IMR-90 (cell line): ENCODE measurements around the gene CELA1. TPM values are rescaled to one million over a fixed set of nuclear protein-coding genes. Genes with fewer than 3 reads are reported as not detected.

Experiments used
- ATAC-seq: fragments of 200-7000 bp; cut with Tn5 transposase; 2 replicates; pipeline ENCODE4 v1.9.1; 2020; ENCODE audit warnings: low read depth, mild to moderate bottlenecking, moderate library complexity
- BruUV-seq: library from RNA; stranded (reverse); fragments of 400-500 nt; replicated peaks from 2 replicates; lab custom pipeline; 2021; lab: Mats Ljungman, UMichigan
- CTCF ChIA-PET: fragments of 300-600 bp; formaldehyde crosslinking; extraction: SDS; loops from one replicate; lab custom pipeline; 2021; ENCODE audit warnings: antibody characterized with exemption; lab: Yijun Ruan, JAX
- POLR2A ChIA-PET: fragments of 300-600 bp; sonication (Branson Sonifier 250); formaldehyde crosslinking; loops from one replicate; lab custom pipeline; 2022; ENCODE audit warnings: antibody characterized with exemption; ENCODE audit not compliant: unreplicated experiment; lab: Charles Lee
- DNase-seq: peaks from one replicate; pipeline ENCODE4 v3.0.0; 2013
- H2AFZ ChIP-seq: replicated peaks from 2 replicates; pipeline ENCODE3; 2013; ENCODE audit warnings: low read length, mild to moderate bottlenecking; ENCODE audit not compliant: poor library complexity
- H2AK5ac ChIP-seq: 2 replicates; pipeline ENCODE4 v1.6.1; 2013; ENCODE audit warnings: low read depth, low read length, inconsistent platforms
- H2AK9ac ChIP-seq: replicated peaks from 2 replicates; pipeline ENCODE3; 2013; ENCODE audit warnings: mild to moderate bottlenecking, low read depth, low read length, moderate library complexity; ENCODE audit not compliant: poor library complexity
- H2BK120ac ChIP-seq: 2 replicates; pipeline ENCODE4 v1.6.1; 2013; ENCODE audit warnings: low read depth, low read length, inconsistent platforms
- H2BK15ac ChIP-seq: 3 replicates; pipeline ENCODE4 v1.6.1; 2013; ENCODE audit warnings: low read depth, low read length, inconsistent platforms
- H2BK20ac ChIP-seq: 2 replicates; pipeline ENCODE4 v1.6.1; 2013; ENCODE audit warnings: low read depth, mild to moderate bottlenecking, inconsistent platforms, low read length, moderate library complexity
- H2BK5ac ChIP-seq: 2 replicates; pipeline ENCODE4 v1.6.1; 2013; ENCODE audit warnings: mild to moderate bottlenecking, low read depth, low read length, inconsistent platforms; ENCODE audit not compliant: poor library complexity, severe bottlenecking
- H3K14ac ChIP-seq: replicated peaks from 2 replicates; pipeline ENCODE4 v1.6.1; 2013; ENCODE audit warnings: low read depth, low read length, inconsistent platforms
- H3K18ac ChIP-seq: 2 replicates; pipeline ENCODE4 v1.6.1; 2013; ENCODE audit warnings: low read depth, low read length, control low read depth
- H3K23ac ChIP-seq: 2 replicates; pipeline ENCODE4 v1.6.1; 2013; ENCODE audit warnings: low read depth, low read length, inconsistent platforms
- H3K27ac ChIP-seq: 2 replicates; pipeline ENCODE4 v1.5.1; 2013; ENCODE audit warnings: mild to moderate bottlenecking, control low read depth, low read length; ENCODE audit not compliant: insufficient read depth
- H3K27me3 ChIP-seq: 2 replicates; pipeline ENCODE4 v1.6.1; 2013; ENCODE audit warnings: low read length; ENCODE audit not compliant: control insufficient read depth, insufficient read depth
- H3K36me3 ChIP-seq: 2 replicates; pipeline ENCODE4 v1.6.1; 2013; ENCODE audit warnings: low read length, mixed read lengths; ENCODE audit not compliant: control insufficient read depth, insufficient read depth
- H3K4ac ChIP-seq: 2 replicates; pipeline ENCODE4 v1.6.1; 2013; ENCODE audit warnings: low read depth, low read length, inconsistent platforms
- H3K4me1 ChIP-seq: 2 replicates; pipeline ENCODE4 v1.6.1; 2013; ENCODE audit warnings: low read length, mixed read lengths; ENCODE audit not compliant: control insufficient read depth, insufficient read depth
- H3K4me2 ChIP-seq: 2 replicates; pipeline ENCODE4 v1.6.1; 2013; ENCODE audit warnings: low read depth, mild to moderate bottlenecking, control low read depth, low read length, moderate library complexity
- H3K4me3 ChIP-seq: 2 replicates; pipeline ENCODE4 v1.5.1; 2013; ENCODE audit warnings: low read depth, mild to moderate bottlenecking, control low read depth, low read length, moderate library complexity; ENCODE audit not compliant: insufficient read depth
- H3K56ac ChIP-seq: 2 replicates; pipeline ENCODE4 v1.6.1; 2013; ENCODE audit warnings: low read length, inconsistent platforms; ENCODE audit not compliant: insufficient read depth; ENCODE audit errors: extremely low read depth
- H3K79me1 ChIP-seq, 2 experiments: 2 replicates each; pipeline ENCODE4 v1.6.1; 2013; ENCODE audit warnings: low read length in 2 of 2, inconsistent platforms in 1 of 2, low read depth in 1 of 2
- H3K9ac ChIP-seq: 2 replicates; pipeline ENCODE4 v1.6.1; 2013; ENCODE audit warnings: low read depth, low read length, control low read depth
- H3K9me1 ChIP-seq: 2 replicates; pipeline ENCODE4 v1.6.1; 2013; ENCODE audit warnings: low read length, inconsistent platforms; ENCODE audit not compliant: insufficient read depth
- H3K9me3 ChIP-seq: 2 replicates; pipeline ENCODE4 v1.6.1; 2013; ENCODE audit warnings: low read length; ENCODE audit not compliant: control insufficient read depth, insufficient read depth
- H4K20me1 ChIP-seq: 2 replicates; pipeline ENCODE4 v1.6.1; 2013; ENCODE audit warnings: low read length, inconsistent platforms; ENCODE audit not compliant: insufficient read depth
- H4K5ac ChIP-seq: 2 replicates; pipeline ENCODE4 v1.6.1; 2013; ENCODE audit warnings: mild to moderate bottlenecking, low read depth, low read length, control low read depth
- H4K8ac ChIP-seq, 2 experiments: 2 replicates each; pipeline ENCODE4 v1.6.1; 2013; ENCODE audit warnings: low read depth in 2 of 2, low read length in 2 of 2, control low read depth in 1 of 2, inconsistent platforms in 1 of 2
- H4K91ac ChIP-seq: 2 replicates; pipeline ENCODE4 v1.6.1; 2013; ENCODE audit warnings: low read depth, low read length, inconsistent platforms; ENCODE audit not compliant: insufficient read depth
- WGBS, 2 experiments: methylation state at CpG; one replicate each; pipeline versions ENCODE4 v1.1.5 to v1.1.7; 2013; ENCODE audit warnings: missing lambda C conversion rate in 2 of 2; ENCODE audit not compliant: insufficient read length in 1 of 2; ENCODE audit errors: extremely low coverage in 2 of 2; 5-methylcytosine and 5-hydroxymethylcytosine counted together
- dilution Hi-C: fragments of 300-500 bp; cut with HindIII; formaldehyde crosslinking; loops from one replicate; pipeline ENCODE4 v1.14.3; 2018; ENCODE audit warnings: low sequenced_read_pairs; ENCODE audit not compliant: unreplicated experiment
- in situ Hi-C: fragments of 300-500 bp; cut with MboI; formaldehyde crosslinking; loops from 3 replicates; pipeline ENCODE4 v1.14.3; 2019; ENCODE audit warnings: low sequenced_read_pairs, inconsistent platforms, mixed read lengths
- intact Hi-C: fragments of 100-400 bp; cut with micrococcal nuclease; formaldehyde crosslinking; loops from 2 replicates; pipeline ENCODE4 v1.10.0; 2022
- polyA plus RNA-seq, 3 experiments: library from polyadenylated mRNA; depleted of rRNA; stranded (reverse); fragments of >200 nt; gene quantifications; 2 replicates each; pipeline ENCODE4 v1.2.3, GENCODE V29; 2012; ENCODE audit warnings: low replicate concordance in 1 of 3
- total RNA-seq: library from RNA; depleted of rRNA; stranded (reverse); fragments of >200 nt; gene quantifications from 2 replicates; pipeline ENCODE4 v1.2.3, GENCODE V29; 2012
- TF ChIP-seq, protein P1 (sequence below): conservative IDR thresholded peaks from 2 replicates; pipeline ENCODE4 v1.5.1; 2012; ENCODE audit warnings: mild to moderate bottlenecking, low read depth, low read length, improper control_type of control experiment

The CELA1 gene
- total and polyA plus RNA-seq, 2 of the 4 experiments (the other 2 are of a cell fraction): not detected

DNA sequence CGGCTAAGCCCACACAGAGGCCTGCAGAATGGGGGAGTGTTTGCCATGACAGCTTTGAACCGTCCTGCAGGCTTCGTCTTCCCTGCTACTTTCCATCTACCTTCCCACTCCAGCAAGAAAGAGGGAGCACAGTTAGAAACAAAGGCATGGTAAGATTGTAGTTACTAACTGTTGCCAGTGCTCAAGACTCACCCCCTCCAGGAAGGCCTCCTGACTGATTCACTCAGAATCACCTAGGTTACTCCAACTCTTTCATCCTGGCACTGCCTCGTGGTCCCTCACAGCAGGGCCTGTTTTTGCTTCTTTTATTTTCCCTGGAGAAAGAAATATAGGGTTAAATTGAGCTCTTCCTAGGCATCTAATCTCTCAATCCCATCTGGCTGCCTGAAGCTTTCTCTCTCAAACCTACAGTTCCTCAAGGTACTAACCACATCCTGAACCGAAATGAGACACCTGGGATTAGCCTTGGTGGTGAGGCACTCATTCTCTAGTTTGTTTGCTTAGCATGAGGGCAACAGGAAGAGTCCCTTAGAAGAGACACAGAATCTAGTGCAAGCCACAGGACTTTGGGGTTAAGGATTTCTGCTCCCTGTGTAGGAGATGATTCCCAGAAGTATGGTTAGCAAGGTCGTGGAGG lies 36.9 kb upstream of the CELA1 start:
- H3K79me1 ChIP-seq: peaks cover 0 to 13% of the 10 kb centered on the region in 2 experiments; a peak in 2 of 4 replicates
- dilution Hi-C loops (no loop called here), intact Hi-C loops (no loop called here), in situ Hi-C loops (no loop called here)
- DNase-seq: no peak
- peak overlapping the region in 1 of 2 experiments; percentile 6; a peak in 1 of 4 replicates for H4K8ac ChIP-seq
- H3K14ac ChIP-seq: no peak overlapping the region
- no peak overlapping the region for H2BK20ac ChIP-seq
- TF ChIP-seq, protein P1, sequence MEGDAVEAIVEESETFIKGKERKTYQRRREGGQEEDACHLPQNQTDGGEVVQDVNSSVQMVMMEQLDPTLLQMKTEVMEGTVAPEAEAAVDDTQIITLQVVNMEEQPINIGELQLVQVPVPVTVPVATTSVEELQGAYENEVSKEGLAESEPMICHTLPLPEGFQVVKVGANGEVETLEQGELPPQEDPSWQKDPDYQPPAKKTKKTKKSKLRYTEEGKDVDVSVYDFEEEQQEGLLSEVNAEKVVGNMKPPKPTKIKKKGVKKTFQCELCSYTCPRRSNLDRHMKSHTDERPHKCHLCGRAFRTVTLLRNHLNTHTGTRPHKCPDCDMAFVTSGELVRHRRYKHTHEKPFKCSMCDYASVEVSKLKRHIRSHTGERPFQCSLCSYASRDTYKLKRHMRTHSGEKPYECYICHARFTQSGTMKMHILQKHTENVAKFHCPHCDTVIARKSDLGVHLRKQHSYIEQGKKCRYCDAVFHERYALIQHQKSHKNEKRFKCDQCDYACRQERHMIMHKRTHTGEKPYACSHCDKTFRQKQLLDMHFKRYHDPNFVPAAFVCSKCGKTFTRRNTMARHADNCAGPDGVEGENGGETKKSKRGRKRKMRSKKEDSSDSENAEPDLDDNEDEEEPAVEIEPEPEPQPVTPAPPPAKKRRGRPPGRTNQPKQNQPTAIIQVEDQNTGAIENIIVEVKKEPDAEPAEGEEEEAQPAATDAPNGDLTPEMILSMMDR: no peak
- peaks cover 10% of the 10 kb centered on the region for H3K4me1 ChIP-seq
- WGBS, 2 experiments: no CpG with 5 or more reads among the region's 6 CpGs
- no peaks in the 10 kb centered on the region for H3K27me3 ChIP-seq
- H2BK5ac ChIP-seq: no peak overlapping the region
- no peak overlapping the region for H3K56ac ChIP-seq
- no peak overlapping the region for H3K9ac ChIP-seq
- no peak overlapping the region for H3K4me2 ChIP-seq
- H2AFZ ChIP-seq: no peak overlapping the region
- peak overlapping the region; percentile 6; the same call in 1 of the 2 replicates for H3K23ac ChIP-seq
- H4K20me1 ChIP-seq: no peaks in the 10 kb centered on the region
- no peak for ATAC-seq
- no peaks in the 10 kb centered on the region for H3K9me3 ChIP-seq
- no peak overlapping the region for H4K91ac ChIP-seq
- no peaks in the 10 kb centered on the region for H3K36me3 ChIP-seq
- ChIA-PET CTCF (interaction anchor here (1.3 kb wide), 1 partner anchor 12 kb away, joined by 4 read pairs; no protein-coding TSS in a partner anchor), POLR2A (no interaction called here)
- no peak overlapping the region for H2AK5ac ChIP-seq
- H3K4ac ChIP-seq: 0 out of 2 replicates have a peak overlapping the region, but pooled peaks have one; percentile 5
- peaks cover 11% of the 10 kb centered on the region for H3K9me1 ChIP-seq
- H3K27ac ChIP-seq: no peak overlapping the region
- H2BK120ac ChIP-seq: peak overlapping the region; percentile 23; the same call in 1 of the 2 replicates
- no peak overlapping the region for H2BK15ac ChIP-seq
- no TSS peak for BruUV-seq
- no peak overlapping the region for H4K5ac ChIP-seq
- H3K18ac ChIP-seq: no peak overlapping the region
- H2AK9ac ChIP-seq: no peak overlapping the region
- H3K4me3 ChIP-seq: no peak overlapping the region
